ENCODE data around the gene UBTFL1. TPM values are rescaled to one million over a fixed set of nuclear protein-coding genes. Genes with fewer than 3 reads are reported as not detected.

The UBTFL1 gene
- total RNA-seq, 2 experiments from 2014 or later: not detected

DNA sequence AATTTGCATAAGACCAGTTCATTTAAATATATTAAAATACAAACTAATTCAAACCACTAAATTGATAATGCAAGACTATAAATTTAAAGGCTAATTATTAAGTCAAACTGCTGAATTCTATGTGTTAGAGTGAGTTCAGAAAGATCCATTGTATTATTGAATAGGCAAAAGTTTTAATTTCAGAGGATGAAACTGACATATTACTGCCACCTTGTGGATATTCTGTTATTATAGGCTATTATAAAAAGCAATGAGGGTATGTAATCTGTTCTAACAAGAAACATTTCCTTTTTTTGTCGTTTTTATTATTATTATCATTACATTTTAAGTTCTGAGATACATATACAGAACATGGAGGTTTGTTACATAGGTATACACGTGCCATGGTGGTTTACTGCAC lies 27.8 kb downstream of the UBTFL1 start:
- TF ChIP-seq, protein P1, sequence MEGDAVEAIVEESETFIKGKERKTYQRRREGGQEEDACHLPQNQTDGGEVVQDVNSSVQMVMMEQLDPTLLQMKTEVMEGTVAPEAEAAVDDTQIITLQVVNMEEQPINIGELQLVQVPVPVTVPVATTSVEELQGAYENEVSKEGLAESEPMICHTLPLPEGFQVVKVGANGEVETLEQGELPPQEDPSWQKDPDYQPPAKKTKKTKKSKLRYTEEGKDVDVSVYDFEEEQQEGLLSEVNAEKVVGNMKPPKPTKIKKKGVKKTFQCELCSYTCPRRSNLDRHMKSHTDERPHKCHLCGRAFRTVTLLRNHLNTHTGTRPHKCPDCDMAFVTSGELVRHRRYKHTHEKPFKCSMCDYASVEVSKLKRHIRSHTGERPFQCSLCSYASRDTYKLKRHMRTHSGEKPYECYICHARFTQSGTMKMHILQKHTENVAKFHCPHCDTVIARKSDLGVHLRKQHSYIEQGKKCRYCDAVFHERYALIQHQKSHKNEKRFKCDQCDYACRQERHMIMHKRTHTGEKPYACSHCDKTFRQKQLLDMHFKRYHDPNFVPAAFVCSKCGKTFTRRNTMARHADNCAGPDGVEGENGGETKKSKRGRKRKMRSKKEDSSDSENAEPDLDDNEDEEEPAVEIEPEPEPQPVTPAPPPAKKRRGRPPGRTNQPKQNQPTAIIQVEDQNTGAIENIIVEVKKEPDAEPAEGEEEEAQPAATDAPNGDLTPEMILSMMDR (IDR thresholded peaks at IDR 0.05): peak; percentile 38
- H3K4me1 Mint-ChIP-seq (ENCODE audit: low read depth): no peaks in the 10 kb centered on the region
- ChIA-PET CTCF (no interaction called here), POLR2A (interaction anchor here (0.7 kb wide), 1 partner anchor 1028 kb away, joined by 4 read pairs; no protein-coding TSS in a partner anchor)
- H3K36me3 Mint-ChIP-seq (ENCODE audit: low read depth): no peaks in the 10 kb centered on the region
- ATAC-seq (no peak), DNase-seq (no peak)
- H3K4me3 Mint-ChIP-seq: no peak overlapping the region
- intact Hi-C loops (cut with micrococcal nuclease): no loop called here
- H3K9me3 Mint-ChIP-seq: no peaks in the 10 kb centered on the region
- H3K27ac Mint-ChIP-seq: no peak overlapping the region
- no peaks in the 10 kb centered on the region for H3K27me3 Mint-ChIP-seq

DNA sequence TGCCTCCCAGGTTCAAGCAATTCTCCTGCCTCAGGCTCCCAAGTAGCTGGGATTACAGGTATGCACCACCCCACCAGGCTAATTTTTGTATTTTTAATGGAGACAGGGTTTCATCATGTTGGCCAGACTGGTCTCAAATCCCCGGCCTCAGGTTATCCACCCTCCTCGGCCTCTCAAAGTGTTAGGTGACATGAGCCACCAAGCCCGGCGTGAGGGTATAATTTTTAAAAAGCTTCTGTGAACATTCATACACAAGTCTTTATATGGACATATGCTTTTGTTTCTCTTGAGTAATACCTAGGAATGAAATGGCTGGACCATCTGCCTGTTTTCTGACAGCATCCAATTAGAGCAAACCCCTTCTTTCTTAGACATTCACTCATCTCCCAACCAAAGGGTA lies 34.4 kb downstream of the UBTFL1 start:
- H3K27ac Mint-ChIP-seq: no peak overlapping the region
- no peaks in the 10 kb centered on the region for H3K4me1 Mint-ChIP-seq (ENCODE audit: low read depth)
- ChIA-PET CTCF (no interaction called here), POLR2A (no interaction called here)
- H3K4me3 Mint-ChIP-seq: no peak overlapping the region
- ATAC-seq: no peak
- H3K9me3 Mint-ChIP-seq: no peaks in the 10 kb centered on the region
- no peaks in the 10 kb centered on the region for H3K36me3 Mint-ChIP-seq (ENCODE audit: low read depth)
- TF ChIP-seq, protein P1 (IDR thresholded peaks at IDR 0.05): no peak
- no peak for DNase-seq
- intact Hi-C loops (cut with micrococcal nuclease): no loop called here
- H3K27me3 Mint-ChIP-seq: no peaks in the 10 kb centered on the region

DNA sequence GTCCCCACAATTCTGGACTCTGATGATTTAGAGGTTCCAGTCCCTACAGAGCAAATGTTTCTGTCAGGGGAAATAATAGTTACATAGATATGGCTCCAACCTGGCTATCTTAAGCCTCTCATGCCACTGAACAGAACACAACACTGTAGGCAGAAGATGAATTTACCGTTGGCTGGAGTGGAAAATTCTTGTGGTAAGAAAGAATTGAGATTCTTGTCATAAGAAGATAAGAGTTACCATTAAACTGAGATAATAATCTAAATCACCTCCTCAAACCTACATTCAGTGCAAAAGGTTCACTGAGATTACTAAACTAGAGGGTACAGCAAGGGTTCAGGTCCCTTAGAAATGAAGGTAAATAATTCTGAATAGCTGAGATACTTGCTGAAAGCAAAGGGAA lies 38.6 kb downstream of the UBTFL1 start:
- intact Hi-C loops (cut with micrococcal nuclease): no loop called here
- POLR2A ChIA-PET: no interaction called here
- Mint-ChIP-seq H3K4me1 (ENCODE audit: low read depth) (no peaks in the 10 kb centered on the region), H3K36me3 (ENCODE audit: low read depth) (no peaks in the 10 kb centered on the region), H3K9me3 (no peaks in the 10 kb centered on the region), H3K27ac (no peak overlapping the region), H3K27me3 (peaks cover 2% of the 10 kb centered on the region), H3K4me3 (no peak overlapping the region)
- DNase-seq (no peak), ATAC-seq (no peak)
- CTCF ChIA-PET: no interaction called here
- TF ChIP-seq, protein P1 (IDR thresholded peaks at IDR 0.05): no peak

DNA sequence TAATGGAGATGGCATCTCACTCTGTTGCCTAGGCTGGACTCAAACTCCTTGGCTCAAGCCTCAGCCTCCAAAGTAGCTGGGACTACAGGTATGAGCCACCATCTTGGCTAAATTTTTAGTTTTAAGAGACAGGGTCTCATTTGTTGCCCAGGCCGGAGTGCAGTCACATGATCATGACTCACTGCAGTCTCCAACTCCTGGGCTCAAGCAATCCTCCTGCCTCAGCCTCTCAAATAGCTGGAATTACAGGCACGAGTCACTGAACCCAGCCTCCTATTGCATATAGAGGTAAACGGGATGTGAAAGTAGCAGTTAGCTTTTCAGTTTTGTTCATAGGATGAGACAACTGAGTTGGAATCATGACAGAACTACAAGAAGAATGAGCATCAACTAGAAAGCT lies 39.2 kb downstream of the UBTFL1 start:
- H3K4me1 Mint-ChIP-seq (ENCODE audit: low read depth): no peaks in the 10 kb centered on the region

DNA sequence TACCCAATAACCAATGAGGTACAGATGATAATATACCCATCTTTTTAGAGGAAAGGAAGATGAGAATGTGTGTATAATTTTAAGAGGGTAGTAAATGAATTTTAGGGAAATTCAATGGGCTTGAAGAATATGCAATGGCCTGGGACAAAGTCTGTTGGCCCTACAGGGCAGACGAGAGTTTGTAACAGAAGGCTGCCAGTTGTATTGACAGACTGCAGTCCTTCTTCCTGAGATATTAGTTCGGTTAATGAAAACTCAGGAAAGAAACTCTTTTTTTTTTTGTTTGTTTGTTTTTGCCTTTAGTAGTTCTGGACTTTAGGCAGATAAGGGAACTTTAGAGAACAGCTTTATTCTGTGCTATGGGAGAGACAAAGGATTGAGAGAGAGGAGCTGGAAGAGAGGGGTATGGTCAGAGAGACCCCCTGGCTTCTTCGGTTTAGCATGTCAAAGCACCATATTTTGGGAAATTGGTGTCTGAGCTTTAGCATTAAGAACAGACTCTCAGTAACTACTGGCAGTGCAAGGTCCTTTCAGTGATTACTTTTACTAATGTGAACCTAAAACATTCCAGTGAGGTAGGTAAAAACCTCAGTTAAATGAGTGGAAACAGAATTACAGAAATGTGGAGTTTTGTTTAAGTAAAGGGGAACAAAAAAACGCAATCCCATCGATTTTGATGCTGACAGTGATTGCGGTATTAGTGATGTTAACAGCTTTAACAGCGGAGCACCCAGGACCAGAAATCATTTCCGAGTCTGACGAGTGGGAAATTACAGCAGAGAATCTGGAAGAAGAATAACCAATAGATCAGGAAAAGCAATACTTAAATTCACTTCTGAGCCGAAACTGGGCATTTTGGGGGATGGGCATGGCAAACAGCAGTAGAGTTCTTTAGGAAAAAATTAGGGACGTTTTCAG lies 48.1 kb downstream of the UBTFL1 start:
- CTCF ChIA-PET: no interaction called here
- peak overlapping the region; percentile 34 for H3K4me3 Mint-ChIP-seq
- no peak for ATAC-seq

More for the DNA sequence above, 39.2 kb downstream of the UBTFL1 start:
- CTCF ChIA-PET: no interaction called here
- no peaks in the 10 kb centered on the region for H3K9me3 Mint-ChIP-seq
- DNase-seq: no peak
- H3K36me3 Mint-ChIP-seq (ENCODE audit: low read depth): no peaks in the 10 kb centered on the region
- H3K4me3 Mint-ChIP-seq: no peak overlapping the region
- peaks cover 4% of the 10 kb centered on the region for H3K27me3 Mint-ChIP-seq
- POLR2A ChIA-PET: no interaction called here
- TF ChIP-seq, protein P1 (IDR thresholded peaks at IDR 0.05): no peak
- intact Hi-C loops (cut with micrococcal nuclease): no loop called here
- H3K27ac Mint-ChIP-seq: no peak overlapping the region
- ATAC-seq: no peak

More for the DNA sequence above, 48.1 kb downstream of the UBTFL1 start:
- H3K9me3 Mint-ChIP-seq: no peaks in the 10 kb centered on the region
- TF ChIP-seq, protein P1 (IDR thresholded peaks at IDR 0.05): no peak
- no peak for DNase-seq
- intact Hi-C loops (cut with micrococcal nuclease): no loop called here
- no peak overlapping the region for H3K27ac Mint-ChIP-seq
- peaks cover 46% of the 10 kb centered on the region for H3K27me3 Mint-ChIP-seq
- no peaks in the 10 kb centered on the region for H3K36me3 Mint-ChIP-seq (ENCODE audit: low read depth)
- H3K4me1 Mint-ChIP-seq (ENCODE audit: low read depth): peaks cover 15% of the 10 kb centered on the region
- POLR2A ChIA-PET: no interaction called here

Data from activated CD8-positive, alpha-beta T cell treated with anti-CD3 and anti-CD28 coated beads for 36 hours (primary cell).